GM18526 (cell line): ENCODE data around the gene SCN5A.

Experiments used
- POLR2A ChIP-seq: IDR thresholded peaks from 3 replicates; pipeline ENCODE4 v1.6.1; 2011; ENCODE audit not compliant: insufficient read length; ENCODE audit errors: extremely low read depth

The SCN5A gene

DNA sequence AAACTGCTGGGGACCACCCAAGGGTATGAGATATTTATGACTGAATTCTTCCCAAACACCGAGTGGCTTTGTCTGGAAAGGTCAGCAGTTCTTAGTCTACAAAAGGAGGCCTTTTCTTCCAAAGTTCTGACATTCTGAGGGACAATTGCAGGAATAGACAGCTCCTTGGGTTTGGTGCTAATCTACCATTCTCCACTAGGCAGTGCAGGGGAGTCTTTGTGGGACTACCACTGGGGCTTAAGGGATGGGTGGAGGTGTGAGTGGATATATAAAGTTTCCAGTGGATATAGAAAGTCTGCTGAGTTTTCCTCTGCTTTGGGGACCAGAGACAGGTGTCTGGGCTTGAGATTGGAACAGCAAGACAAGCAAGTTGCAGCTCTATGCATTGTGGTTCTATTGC lies 90.6 kb downstream of the SCN5A start:
- TF ChIP-seq POLR2A, result no peak

DNA sequence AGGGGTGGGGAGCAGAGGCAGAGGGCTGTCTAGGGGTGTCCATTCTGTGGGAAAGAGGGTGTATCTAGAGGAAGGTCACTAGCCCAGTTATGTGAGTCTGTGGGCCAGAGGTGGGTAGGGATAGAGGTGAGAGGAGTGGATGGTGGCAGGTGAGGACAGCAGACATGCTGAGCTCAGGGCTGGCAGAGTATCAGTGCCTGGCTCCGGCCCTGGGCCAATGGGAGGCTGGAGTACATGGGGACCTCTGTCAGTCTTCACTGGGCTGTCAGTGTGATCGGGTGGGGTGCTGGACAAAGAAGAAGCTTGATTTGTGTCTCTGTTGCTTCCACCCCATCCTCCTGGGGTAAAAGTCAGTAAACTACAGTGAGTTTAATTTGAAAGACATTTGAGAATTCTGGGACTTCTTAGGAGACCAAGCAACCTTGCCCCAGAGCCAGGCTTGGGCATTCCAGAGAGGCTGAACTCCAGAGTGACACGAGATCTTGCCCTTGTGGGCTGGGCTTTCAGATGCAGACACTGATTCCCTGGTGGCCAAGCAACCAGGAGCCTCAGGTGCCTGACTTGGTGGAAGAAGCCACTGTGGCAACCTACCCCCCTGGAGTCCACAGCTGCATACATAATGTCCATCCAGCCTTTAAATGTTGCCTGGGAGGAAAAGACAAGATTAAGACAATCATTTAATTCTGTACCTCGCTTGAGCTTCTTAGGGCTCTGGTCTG lies 92.7 kb downstream of the SCN5A start:
- TF ChIP-seq POLR2A, result no peak

DNA sequence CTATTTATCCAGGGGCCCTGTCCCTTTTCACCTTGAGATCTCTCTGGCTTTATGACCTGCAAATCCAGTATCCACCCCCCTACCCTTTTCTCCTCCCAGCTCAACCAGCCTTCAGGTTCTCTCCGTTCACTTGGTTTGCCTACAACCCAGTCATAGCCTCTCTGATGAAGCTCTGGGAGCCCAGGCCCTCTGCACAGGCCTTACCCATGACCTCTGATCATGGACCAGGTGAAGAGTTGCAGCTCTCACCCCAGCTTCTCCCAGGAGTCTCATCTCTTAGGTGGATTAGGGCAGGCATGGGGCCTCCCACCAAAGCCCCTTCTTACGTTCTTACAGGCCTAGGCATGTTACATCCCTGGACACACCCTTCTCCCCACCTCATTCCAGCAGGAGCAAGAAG lies 93.6 kb downstream of the SCN5A start:
- TF ChIP-seq POLR2A, result no peak

DNA sequence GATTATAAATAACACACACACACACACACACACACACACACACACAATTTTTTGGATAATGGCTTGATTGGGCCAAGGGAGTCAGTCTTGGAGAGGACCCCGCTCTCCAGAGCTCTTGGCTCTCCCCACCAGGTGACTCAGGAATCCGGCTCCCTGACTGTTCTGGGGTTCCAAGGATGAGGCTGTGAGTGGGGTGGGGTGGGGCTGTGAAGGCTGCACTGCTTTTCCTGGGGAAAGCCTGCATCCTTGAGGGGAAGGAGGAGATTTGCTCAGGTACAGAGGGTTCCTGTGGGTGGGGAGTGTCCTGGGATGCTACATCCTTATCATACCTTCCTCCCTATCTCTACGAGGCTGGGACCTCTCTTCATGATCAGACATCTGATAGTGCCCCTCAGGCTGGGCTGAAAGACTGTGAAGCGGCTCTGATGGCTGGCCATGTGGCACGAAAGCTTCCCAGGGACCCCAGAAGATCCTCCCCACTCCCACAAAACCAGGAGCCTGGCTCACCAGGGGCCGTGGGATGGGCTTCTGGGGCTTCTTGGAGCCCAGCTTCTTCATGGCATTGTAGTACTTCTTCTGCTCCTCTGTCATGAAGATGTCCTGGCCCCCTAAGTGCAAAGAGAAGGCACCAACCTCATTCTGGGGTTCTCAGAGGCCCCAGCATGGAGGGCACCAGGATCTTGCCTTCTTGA lies 94.2 kb downstream of the SCN5A start:
- no peak for TF ChIP-seq POLR2A

DNA sequence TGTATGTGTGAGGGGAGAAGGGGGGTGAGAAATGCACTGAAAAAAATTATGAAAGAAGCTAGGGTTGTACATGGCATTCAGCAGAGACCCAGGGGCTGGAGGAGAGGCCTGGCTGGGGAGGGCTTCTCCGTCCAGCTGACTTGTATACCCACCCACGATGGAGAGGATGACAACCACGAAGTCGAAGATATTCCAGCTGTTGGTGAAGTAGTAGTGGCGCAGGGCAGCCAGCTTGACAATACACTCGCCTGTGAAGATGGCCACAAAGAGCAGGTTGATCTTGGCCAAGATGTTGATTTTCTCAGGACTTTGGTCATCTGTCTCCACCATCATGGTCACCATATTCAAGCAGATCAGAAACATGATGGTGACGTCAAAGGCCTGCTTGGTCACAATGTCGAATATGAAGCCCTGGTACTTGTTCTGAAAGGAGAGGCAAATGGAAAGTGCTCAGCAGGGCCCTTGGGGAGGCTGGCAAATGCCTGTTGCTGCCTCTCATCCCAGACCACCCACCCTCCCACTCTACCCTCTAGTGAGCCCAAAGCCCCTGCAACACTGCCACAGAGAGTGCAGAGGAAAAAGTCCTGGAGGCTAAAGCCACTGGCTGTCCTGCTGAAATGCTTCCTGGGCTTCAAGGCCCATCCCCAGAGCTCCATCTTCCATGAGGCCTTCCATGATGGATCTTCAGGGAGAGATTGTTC lies 95.2 kb downstream of the SCN5A start:
- no peak for TF ChIP-seq POLR2A

DNA sequence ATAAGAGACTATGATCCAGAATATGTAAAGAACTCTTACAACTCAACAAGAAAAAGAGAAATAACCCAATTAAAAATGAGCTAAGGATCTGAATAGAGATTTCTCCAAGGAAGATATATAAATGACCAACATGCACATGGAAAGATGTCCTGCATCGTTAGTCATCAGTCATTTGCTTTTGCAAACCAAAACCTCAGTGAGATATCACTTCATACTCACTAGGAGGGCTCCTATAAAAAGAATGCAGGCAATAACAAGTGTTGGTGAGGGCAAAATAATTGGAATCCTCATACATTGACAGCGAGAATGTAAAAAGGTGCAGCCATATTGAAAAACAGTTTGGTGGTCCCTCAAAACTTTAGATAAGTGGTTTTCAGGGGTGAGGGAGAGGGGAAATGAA lies 96.4 kb downstream of the SCN5A start:
- no peak for TF ChIP-seq POLR2A

DNA sequence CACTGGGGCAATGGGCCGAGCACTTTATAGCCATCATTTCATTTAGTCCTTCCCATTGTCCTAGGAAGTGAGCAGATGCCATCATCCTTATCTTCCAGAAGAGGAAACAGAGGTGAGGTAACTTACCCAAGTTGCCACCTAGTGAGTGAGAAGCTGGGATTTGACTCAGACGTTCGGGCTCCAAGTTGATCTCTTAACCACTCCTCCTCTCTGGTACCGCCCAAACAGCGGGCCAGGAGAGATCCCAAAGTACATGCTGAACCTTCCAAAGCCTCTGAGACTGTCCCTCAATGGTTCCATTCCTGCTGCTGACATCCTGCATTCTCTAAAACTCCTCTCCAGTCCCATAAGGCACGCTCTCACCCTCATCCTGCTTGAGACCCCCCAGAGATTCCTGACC lies 97.1 kb downstream of the SCN5A start:
- no peak for TF ChIP-seq POLR2A

DNA sequence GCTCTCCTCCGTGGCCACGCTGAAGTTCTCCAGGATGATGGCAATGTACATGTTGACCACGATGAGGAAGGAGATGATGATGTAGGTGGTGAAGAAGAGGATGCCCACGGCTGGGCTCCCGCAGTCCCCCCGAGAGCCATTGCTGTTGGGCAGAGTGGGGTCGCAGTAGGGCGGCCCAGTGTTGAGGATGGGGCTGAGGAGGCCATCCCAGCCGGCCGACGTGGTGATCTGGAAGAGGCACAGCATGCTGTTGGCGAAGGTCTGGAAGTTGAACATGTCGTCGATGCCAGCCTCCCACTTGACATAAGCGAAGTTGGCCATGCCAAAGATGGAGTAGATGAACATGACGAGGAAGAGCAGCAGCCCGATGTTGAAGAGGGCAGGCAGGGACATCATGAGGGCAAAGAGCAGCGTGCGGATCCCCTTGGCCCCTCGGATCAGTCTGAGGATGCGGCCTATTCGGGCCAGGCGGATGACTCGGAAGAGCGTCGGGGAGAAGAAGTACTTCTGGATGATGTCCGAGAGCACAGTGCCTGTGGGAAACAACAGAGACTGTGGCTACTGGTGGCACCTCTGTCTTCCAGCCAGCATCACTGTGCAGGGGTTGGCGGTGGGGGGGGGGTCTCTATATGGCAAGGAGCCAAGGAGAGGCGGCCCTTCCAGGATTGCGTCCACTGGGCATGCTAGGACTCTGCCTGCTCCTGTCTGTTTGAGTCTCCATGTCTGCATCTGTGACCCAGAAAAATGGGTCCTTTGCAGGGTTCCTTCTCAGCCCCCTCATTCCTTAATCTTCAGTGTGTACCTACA lies 98.3 kb downstream of the SCN5A start:
- no peak for TF ChIP-seq POLR2A

DNA sequence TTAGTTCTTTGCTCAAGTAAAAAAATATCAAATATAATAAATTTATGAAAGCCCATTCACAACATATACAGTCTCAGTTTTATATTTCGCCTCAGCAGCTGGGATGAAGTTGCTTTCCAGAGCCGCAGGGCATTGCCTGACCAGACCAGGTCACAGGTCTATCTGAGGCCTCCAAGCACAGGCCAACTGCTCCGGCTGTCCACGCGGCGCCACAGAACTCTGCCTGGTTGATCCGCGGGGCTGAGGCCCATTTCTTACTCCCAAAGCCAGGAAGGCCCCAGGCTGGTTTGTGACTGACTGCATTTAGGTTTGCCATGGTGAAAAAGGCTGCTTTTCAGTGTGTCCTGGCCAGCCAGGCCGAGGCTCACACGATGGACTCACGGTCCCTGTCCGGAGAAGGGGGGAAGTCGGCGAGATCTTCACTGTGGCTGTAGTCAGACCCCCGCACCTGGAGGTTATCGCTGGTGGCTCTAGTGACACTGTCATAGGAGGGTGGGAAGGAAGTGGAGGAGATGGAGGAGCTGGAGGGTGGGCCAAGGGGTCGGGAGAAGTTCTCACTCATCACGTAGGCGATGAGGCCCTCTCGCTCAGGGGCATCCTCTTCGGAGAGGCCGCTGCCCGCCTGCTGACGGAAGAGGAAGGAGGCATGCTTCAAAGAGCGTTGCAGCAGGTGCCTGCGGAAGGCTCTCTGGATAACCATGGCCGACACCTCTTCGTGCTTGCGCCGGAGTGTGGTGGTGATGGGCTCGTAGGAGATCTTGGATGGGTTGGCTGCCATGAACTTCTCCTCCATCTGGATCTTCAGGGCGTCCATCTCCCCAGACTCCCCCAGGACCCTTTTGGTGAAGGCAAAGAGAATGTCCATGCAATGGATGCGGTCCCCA lies 99.3 kb downstream of the SCN5A start:
- no peak for TF ChIP-seq POLR2A

DNA sequence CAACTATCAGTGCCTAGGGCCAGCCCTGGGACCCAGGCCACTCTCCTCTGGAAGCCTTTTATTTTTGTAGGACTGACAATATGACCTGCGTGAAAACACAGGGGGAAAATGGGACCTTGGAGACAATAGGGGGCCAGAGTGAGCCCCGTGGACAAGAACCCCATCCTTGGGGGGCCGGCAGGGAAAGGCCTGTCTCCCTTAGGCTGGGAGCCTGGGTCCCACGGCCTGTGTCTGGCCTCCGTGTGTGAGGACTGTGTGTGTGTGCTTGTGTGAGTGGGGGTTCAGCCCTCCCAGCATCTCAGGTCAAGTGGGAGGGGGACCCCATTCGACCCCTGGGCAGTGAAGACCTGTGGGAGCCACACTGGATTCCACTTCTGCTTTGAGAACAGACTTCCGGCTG lies 100.0 kb downstream of the SCN5A start:
- no peak for TF ChIP-seq POLR2A

DNA sequence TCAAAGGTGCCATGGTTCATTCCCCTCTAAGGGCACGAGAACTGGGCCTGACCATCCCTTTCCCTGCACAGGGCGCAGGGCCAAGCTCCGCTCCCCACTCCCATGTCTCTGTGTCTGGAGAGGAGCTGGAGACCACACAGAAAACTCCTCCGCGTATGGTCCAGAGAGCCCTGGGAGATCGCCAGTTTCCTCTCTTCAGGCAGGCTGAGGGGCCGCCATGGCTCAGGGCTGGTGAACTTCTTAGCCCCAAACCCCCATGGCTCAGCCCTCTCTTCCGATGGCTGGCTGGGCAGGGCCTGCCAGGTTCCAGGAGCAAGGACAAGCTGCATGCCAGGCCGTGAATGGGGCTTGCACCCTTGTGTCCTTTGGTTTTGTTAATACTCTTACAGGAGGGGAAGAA lies 100.4 kb downstream of the SCN5A start:
- TF ChIP-seq POLR2A, result no peak

DNA sequence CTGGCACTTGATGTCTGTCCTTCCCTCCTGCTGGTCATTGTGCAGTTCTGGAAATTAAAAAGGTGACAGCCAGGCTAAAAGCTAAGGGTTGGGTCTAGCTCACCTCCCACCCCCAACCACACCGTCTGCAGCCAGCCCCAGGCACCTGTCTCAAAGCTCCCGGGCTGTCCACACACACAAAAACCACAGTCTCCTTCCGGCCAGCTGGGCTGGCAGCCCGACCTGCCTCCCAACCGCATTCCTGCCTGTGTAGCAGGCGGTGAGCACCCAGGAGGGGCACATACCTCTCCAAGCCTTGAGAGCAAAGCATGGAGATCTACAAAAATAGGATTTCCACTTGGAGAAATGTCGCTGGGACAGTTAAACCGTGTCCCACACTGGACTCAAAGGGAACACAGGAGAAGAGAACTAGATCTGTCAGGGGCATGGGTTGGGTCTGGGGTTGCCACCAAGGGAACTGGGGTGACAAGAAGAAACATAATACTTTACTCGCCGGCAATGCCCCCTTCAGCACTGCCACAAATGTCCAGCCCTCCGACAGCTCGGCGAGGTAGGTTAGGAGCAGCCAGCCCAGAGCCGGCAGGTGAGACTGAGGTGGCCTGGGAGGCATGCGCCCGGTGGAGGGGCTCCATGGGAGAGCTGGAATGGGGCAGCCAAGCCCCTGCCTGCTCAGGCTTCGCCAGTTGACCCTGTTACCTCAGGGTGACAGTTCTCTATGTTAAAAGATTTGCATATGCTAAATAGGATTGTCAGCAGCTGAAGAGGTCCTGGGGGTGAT lies 101.1 kb downstream of the SCN5A start:
- no peak for TF ChIP-seq POLR2A

DNA sequence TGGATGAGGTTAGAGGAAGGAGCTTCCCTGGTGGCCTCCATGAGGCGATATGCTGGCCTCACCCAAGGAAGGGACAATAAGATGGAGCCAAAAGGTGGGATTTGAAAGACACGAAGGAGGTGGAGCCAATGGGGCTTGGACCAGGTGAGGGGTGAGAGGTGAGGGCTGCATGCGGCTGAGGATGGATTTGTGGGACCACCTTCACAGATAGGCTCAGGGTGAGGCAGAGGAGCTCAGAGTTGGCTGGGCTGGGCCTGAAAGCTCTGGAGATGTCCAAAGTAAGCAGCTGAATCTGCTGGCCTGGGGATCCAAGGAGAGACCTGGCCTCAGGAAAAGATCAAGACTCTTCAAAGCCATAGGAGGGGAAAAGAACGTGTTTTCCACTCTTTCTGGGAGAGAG lies 103.5 kb downstream of the SCN5A start:
- TF ChIP-seq POLR2A, result no peak

DNA sequence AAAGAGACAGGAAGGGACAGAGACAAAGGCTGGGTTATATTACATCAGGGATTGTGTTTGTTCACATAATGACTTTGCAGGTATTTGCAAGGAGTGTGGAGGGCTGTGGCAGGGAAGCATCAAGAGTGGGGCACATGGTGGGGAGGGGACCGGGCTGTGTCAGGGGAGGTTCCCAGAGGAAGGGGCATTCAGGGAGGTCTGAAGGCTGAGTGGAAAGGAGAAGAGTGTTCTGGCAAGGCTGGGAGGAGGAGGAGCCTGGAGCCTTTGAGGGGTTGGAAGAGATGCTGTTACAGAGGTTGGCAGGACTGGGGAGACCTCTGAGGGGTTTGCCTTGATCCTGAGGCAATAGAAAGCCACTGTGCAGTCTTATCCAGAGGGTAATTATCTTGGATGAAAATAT lies 103.9 kb downstream of the SCN5A start:
- no peak for TF ChIP-seq POLR2A
